ENCODE results near the gene CDH15.
"Not testable (repeated sequence)": the region's sequence is repeated elsewhere in the genome, so short reads cannot be mapped to it uniquely, and the experiment has no call there.

The CDH15 gene

DNA sequence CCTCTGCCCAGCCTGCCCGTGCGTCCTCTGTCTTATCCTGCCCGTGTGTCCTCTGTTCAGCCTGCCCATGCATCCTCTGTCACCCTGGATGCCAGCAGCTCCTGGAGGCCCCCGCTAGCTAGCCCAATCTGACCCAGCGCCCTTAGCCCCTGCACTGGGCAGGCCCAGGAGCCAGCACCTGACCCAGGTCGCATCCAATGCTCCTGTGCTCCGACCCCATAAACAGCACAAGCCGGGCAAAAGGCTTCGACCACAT lies 13.1 kb downstream of the CDH15 start:
- TF ChIP-seq, protein P1, sequence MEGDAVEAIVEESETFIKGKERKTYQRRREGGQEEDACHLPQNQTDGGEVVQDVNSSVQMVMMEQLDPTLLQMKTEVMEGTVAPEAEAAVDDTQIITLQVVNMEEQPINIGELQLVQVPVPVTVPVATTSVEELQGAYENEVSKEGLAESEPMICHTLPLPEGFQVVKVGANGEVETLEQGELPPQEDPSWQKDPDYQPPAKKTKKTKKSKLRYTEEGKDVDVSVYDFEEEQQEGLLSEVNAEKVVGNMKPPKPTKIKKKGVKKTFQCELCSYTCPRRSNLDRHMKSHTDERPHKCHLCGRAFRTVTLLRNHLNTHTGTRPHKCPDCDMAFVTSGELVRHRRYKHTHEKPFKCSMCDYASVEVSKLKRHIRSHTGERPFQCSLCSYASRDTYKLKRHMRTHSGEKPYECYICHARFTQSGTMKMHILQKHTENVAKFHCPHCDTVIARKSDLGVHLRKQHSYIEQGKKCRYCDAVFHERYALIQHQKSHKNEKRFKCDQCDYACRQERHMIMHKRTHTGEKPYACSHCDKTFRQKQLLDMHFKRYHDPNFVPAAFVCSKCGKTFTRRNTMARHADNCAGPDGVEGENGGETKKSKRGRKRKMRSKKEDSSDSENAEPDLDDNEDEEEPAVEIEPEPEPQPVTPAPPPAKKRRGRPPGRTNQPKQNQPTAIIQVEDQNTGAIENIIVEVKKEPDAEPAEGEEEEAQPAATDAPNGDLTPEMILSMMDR (IDR thresholded peaks at IDR 0.05; ENCODE audit: control insufficient read depth, extremely low read depth, insufficient read depth): no peak
- H3K4me3 ChIP-seq (ENCODE audit: low read depth, low read length): no peak overlapping the region
- no peak for DNase-seq (ENCODE audit: low read depth)

DNA sequence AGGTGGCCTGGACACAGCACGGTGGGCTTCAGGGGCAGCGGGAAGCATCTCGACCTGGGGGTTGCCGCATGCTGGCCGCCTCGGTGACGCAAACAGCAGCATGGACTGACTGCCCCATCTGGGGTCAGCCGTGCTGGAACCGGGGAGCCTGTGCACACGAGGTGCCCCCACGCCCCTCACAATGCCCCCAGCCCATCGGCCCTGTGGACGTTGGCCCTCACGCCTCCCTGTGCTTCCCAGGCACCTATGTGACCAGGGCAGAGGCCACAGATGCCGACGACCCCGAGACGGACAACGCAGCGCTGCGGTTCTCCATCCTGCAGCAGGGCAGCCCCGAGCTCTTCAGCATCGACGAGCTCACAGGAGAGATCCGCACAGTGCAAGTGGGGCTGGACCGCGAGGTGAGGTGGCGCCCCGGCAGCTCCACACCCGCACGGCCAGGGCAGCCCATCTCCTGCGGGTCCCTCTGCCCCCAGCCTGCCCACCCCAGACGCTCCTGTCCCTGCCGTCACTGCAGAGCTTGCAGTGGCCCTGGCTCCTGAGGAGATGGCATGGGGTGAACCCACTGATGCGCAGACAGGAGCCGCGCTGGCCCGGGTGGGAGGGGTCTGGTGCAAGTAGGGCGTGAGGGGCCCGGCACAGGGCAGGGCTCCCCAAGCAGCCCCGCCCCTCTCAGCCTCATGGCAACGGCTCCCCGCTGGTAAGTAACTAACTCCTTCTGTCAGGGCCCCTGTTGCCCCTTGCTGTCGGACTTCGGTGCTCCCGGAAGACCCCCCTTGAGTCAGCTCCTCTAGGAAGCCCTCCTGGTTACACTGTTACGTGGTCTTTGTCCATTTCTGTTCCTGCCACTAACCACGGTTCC lies 13.6 kb downstream of the CDH15 start:
- DNase-seq (ENCODE audit: low read depth): no peak
- TF ChIP-seq, protein P1 (IDR thresholded peaks at IDR 0.05; ENCODE audit: control insufficient read depth, extremely low read depth, insufficient read depth): no peak
- no peak overlapping the region for H3K4me3 ChIP-seq (ENCODE audit: low read depth, low read length)

DNA sequence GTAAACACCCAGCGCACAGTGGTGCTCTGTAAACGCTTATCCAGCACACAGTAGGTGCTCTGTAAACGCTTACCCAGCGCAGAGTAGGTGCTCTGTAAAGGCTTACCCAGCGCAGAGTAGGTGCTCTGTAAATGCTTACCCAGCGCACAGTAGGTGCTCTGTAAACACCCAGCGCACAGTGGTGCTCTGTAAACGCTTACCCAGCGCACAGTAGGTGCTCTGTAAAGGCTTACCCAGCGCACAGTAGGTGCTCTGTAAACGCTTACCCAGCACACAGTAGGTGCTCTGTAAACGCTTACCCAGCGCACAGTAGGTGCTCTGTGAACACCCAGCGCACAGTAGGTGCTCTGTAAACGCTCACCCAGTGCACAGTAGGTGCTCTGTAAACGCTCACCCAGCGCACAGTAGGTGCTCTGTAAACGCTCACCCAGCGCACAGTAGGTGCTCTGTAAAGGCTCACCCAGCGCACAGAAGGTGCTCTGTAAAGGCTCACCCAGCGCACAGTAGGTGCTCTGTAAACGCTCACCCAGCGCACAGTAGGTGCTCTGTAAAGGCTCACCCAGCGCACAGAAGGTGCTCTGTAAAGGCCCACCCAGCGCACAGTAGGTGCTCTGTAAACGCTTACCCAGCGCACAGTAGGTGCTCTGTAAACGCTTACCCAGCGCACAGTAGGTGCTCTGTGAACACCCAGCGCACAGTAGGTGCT lies 14.5 kb downstream of the CDH15 start:
- not testable (repeated sequence) for DNase-seq (ENCODE audit: low read depth); H3K4me3 ChIP-seq (ENCODE audit: low read depth, low read length)

DNA sequence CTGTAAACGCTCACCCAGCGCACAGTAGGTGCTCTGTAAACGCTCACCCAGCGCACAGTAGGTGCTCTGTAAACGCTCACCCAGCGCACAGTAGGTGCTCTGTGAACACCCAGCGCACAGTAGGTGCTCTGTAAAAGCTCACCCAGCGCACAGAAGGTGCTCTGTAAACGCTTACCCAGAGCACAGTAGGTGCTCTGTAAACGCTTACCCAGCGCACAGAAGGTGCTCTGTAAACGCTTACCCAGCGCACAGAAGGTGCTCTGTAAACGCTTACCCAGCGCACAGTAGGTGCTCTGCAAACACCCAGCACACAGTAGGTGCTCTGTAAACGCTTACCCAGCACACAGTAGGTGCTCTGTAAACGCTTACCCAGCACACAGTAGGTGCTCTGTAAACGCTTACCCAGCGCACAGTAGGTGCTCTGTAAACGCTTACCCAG lies 15.1 kb downstream of the CDH15 start:
- not testable (repeated sequence) for DNase-seq (ENCODE audit: low read depth); H3K4me3 ChIP-seq (ENCODE audit: low read depth, low read length)

DNA sequence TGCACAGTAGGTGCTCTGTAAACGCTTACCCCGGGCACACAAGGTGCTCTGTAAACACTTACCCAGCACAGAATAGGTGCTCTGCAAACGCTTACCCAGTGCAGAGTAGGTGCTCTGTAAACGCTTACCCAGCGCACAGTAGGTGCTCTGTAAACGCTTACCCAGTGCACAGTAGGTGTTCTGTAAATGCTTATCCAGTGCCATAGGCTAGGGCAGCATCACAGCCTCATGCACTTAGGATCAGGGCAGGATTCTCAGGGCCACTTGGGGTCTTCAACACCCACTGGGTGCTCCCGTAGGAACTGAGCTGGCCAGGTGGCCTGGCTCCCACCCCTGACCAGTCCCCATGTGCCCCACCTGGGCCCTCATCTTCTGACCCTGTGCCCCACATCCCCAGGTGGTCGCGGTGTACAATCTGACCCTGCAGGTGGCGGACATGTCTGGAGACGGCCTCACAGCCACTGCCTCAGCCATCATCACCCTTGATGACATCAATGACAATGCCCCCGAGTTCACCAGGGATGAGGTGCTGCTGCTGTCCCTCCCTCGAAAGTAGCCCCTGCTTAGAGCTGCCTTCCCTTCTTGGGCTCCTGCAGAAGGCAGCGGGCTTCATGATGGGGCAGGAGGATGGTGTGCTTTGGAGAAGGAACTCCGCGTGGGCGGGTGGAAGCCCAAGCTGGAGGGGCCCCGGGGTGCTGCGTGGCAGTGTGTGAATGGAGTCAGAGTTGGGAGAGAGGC lies 15.7 kb downstream of the CDH15 start:
- no peak overlapping the region for H3K4me3 ChIP-seq (ENCODE audit: low read depth, low read length)
- no peak for DNase-seq (ENCODE audit: low read depth)
- TF ChIP-seq, protein P1 (IDR thresholded peaks at IDR 0.05; ENCODE audit: control insufficient read depth, extremely low read depth, insufficient read depth): no peak

DNA sequence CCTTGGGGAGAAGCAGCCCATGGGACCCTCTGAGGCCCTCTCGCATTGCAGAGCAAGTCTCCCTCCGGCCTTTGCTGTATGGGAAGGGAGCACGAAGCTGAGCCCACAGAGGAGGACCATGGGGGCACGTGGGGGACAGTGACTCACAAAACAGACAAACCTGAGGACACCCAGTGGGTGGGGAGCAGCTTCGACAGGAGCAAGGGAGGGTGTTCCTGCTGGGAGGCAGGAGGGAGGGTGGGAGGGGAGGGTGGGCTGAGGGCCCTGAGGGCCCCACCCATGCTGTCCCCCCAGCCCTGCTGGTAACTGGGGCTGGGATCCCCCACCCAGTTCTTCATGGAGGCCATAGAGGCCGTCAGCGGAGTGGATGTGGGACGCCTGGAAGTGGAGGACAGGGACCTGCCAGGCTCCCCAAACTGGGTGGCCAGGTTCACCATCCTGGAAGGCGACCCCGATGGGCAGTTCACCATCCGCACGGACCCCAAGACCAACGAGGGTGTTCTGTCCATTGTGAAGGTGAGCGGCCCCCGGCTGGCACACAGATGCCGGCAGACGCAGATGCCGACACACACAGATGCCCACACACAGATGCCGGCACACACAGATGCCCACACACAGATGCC lies 16.3 kb downstream of the CDH15 start:
- TF ChIP-seq, protein P1 (IDR thresholded peaks at IDR 0.05; ENCODE audit: control insufficient read depth, extremely low read depth, insufficient read depth): no peak
- DNase-seq (ENCODE audit: low read depth): no peak
- H3K4me3 ChIP-seq (ENCODE audit: low read depth, low read length): no peak overlapping the region

DNA sequence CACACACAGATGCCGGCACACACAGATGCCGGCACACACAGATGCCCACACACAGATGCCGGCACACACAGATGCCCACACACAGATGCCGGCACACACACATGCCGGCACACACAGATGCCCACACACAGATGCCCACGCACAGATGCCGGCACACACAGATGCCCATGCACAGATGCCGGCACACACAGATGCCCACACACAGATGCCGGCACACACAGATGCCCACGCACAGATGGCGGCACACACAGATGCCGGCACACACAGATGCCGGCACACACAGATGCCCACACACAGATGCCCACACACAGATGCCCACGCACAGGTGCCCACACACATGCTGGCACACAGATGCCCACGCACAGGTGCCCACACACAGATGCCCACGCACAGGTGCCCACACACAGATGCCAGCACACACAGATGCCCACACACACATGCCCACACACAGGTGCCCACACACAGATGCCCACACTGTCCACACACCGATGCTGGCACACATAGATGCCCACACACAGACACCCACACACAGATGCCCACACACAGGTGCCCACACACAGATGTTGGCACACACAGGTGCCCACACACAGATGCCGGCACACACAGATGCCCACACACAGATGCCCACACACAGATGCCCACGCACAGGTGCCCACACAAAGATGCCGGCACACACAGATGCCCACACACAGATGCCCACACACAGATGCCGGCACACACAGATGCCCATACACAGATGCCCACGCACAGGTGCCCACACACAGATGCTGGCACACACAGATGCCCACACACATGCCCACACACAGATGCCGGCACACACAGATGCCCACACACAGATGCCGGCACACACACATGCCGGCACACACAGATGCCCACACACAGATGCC lies 17.2 kb downstream of the CDH15 start:
- not testable (repeated sequence) for H3K4me3 ChIP-seq (ENCODE audit: low read depth, low read length); DNase-seq (ENCODE audit: low read depth)

All from LNCaP clone FGC (cell line).